ENCODE results near the gene VSTM5.

DNA sequence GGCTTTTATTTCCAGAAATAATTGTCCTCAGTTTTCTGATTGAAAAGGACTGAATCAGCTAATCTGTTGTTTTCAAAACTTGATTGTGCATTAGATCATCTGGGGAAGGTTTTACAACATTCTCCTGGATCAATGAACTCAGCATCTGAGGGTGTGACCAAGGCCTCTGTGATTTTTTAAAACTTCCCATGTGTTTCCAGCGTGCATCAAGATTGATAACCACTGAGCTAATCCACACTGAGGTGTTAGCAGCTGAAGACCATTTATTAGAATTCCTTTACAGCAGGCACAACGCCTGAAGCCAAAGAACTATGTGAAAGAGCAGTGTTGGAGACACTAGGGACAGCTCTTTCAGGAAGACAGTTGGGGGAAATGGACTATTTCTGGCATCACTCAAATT lies 10.2 kb downstream of the VSTM5 start:
- no peak for TF ChIP-seq POLR2A (IDR thresholded peaks at IDR 0.05)
- no peak for TF ChIP-seq POLR2AphosphoS5 (IDR thresholded peaks at IDR 0.05)
